ENCODE results near the gene LATS2.

DNA sequence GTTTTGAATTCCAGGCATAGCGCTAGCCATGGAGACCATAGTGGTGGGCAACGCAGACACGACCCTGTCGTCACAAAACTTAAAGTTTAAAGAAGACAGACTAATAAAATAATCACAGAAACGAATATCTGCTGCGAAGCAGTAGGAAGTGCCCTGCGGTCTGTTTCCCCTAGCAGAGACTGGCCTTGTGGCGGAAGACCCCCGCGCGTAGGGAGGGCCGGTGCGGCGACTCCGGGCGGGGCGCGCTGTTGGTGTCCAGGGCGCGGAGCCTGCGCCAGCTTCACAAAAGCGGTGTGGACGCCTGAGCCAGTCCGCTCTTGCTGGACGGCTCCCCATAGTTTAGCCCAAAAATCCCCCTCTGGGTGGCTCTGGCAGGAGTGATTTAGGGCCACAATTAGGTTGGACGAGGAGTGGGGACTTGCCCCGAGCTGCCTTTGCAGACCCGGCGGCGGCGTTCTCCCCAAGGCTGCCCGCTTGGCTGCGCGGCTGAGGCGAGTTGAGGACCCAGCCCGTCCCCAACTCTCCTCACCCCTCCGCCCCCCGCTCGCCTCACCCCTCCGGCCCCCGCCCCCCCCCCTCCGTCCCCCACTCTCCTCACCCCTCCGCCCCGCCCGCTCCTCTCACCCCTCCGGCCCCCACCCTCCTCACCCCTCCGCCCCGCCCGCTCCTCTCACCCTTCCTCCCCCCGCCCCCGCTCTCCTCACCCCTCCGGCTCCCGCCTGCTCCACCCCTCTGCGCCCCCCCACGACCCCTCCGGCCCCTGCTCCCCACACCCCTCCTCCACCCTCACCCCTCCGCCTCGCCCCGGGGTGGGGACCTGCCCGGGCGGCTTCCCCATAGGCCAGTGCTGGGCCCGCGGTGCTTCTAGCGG, 14.2 kb upstream of the LATS2 start:
- TF ChIP-seq, protein P1, sequence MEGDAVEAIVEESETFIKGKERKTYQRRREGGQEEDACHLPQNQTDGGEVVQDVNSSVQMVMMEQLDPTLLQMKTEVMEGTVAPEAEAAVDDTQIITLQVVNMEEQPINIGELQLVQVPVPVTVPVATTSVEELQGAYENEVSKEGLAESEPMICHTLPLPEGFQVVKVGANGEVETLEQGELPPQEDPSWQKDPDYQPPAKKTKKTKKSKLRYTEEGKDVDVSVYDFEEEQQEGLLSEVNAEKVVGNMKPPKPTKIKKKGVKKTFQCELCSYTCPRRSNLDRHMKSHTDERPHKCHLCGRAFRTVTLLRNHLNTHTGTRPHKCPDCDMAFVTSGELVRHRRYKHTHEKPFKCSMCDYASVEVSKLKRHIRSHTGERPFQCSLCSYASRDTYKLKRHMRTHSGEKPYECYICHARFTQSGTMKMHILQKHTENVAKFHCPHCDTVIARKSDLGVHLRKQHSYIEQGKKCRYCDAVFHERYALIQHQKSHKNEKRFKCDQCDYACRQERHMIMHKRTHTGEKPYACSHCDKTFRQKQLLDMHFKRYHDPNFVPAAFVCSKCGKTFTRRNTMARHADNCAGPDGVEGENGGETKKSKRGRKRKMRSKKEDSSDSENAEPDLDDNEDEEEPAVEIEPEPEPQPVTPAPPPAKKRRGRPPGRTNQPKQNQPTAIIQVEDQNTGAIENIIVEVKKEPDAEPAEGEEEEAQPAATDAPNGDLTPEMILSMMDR (IDR thresholded peaks at IDR 0.05; ENCODE audit: insufficient read depth, low read length), result no peak
- TF ChIP-seq POLR2AphosphoS5 (IDR thresholded peaks at IDR 0.05; ENCODE audit: low read depth), result no peak
